GM21515 (cell line): ENCODE measurements around the gene PTBP3.
"Not testable (repeated sequence)": the region's sequence is repeated elsewhere in the genome, so short reads cannot be mapped to it uniquely, and the experiment has no call there.

Experiments
- ATAC-seq: cut with Tn5 transposase; IDR thresholded peaks from one replicate; pipeline ENCODE4 v1.9.1; 2021; ENCODE audit not compliant: unreplicated experiment

Gene PTBP3

GRCh38 chr9:112323378-112323854, 10.0 kb downstream of the PTBP3 start:
- no peak for ATAC-seq

- no peak for ATAC-seq
Observed at GRCh38 chr9:112322701-112323377, 10.6 kb downstream of the PTBP3 start.

- ATAC-seq = no peak
Observed at GRCh38 chr9:112316258-112316943, 17.0 kb downstream of the PTBP3 start.

GRCh38 chr9:112315331-112316257, 17.8 kb downstream of the PTBP3 start:
- ATAC-seq = no peak

GRCh38 chr9:112312139-112312538, 21.3 kb downstream of the PTBP3 start:
- ATAC-seq = no peak

GRCh38 chr9:112311497-112311896, 21.9 kb downstream of the PTBP3 start:
- no peak for ATAC-seq

GRCh38 chr9:112310826-112311225, 22.6 kb downstream of the PTBP3 start:
- ATAC-seq = no peak

- no peak for ATAC-seq
Observed at GRCh38 chr9:112308588-112308987, 24.8 kb downstream of the PTBP3 start.

- ATAC-seq = no peak
Observed at GRCh38 chr9:112301420-112301819, 32.0 kb downstream of the PTBP3 start.

GRCh38 chr9:112299514-112299913, 33.9 kb downstream of the PTBP3 start:
- ATAC-seq = no peak

GRCh38 chr9:112296929-112297328, 36.5 kb downstream of the PTBP3 start:
- ATAC-seq = no peak

GRCh38 chr9:112295174-112295573, 38.2 kb downstream of the PTBP3 start:
- no peak for ATAC-seq

GRCh38 chr9:112288029-112288428, 45.4 kb downstream of the PTBP3 start:
- ATAC-seq = no peak

GRCh38 chr9:112286926-112287325, 46.5 kb downstream of the PTBP3 start:
- no peak for ATAC-seq

GRCh38 chr9:112285056-112285455, 48.4 kb downstream of the PTBP3 start:
- ATAC-seq = no peak

- ATAC-seq = no peak
Observed at GRCh38 chr9:112283582-112284253, 49.7 kb downstream of the PTBP3 start.

GRCh38 chr9:112282841-112283240, 50.6 kb downstream of the PTBP3 start:
- not testable (repeated sequence) for ATAC-seq

- ATAC-seq = no peak
Observed at GRCh38 chr9:112280904-112281303, 52.5 kb downstream of the PTBP3 start.

GRCh38 chr9:112279501-112279900, 53.9 kb downstream of the PTBP3 start:
- no peak for ATAC-seq

- no peak for ATAC-seq
Observed at GRCh38 chr9:112278152-112278551, 55.3 kb downstream of the PTBP3 start.

GRCh38 chr9:112274600-112274999, 58.8 kb downstream of the PTBP3 start:
- ATAC-seq = no peak
